HL-60 (cell line): ENCODE results near the gene ZNF426.

Source experiments
- DNase-seq, 2 experiments: peaks; one replicate each; pipeline ENCODE4 v3.0.0-alpha.2; 2010 to 2020; ENCODE audit warnings: low read depth in 1 of 2, low spot score in 1 of 2
- H3K27ac ChIP-seq: fragments of 250-450 bp; sonication (Bioruptor Pico); replicated peaks from 2 replicates; pipeline ENCODE4 v1.5.1; 2020; ENCODE audit warnings: mild to moderate bottlenecking, moderate library complexity
- H3K27me3 ChIP-seq: fragments of 250-450 bp; sonication (Bioruptor Pico); 2 replicates; pipeline ENCODE4 v1.5.1; 2021; ENCODE audit warnings: mild to moderate bottlenecking, moderate library complexity; ENCODE audit not compliant: insufficient read depth, poor library complexity, severe bottlenecking
- H3K4me3 ChIP-seq: replicated peaks from 2 replicates; pipeline ENCODE4 v1.5.1; 2011; ENCODE audit warnings: mild to moderate bottlenecking, control low read depth, low read length; ENCODE audit not compliant: insufficient read depth
- CTCF ChIP-seq: IDR thresholded peaks from one replicate; pipeline ENCODE4 v1.5.1; 2011; ENCODE audit warnings: low read length, control low read depth, inconsistent platforms; ENCODE audit not compliant: insufficient read depth
- GABPA ChIP-seq: IDR thresholded peaks from 2 replicates; pipeline ENCODE4 v1.6.1; 2012; ENCODE audit warnings: low read depth
- POLR2AphosphoS5 ChIP-seq: IDR thresholded peaks from 2 replicates; pipeline ENCODE4 v1.6.1; 2012; ENCODE audit warnings: low read depth
- REST ChIP-seq: IDR thresholded peaks from 2 replicates; pipeline ENCODE4 v1.6.1; 2012; ENCODE audit warnings: low read depth; ENCODE audit not compliant: insufficient replicate concordance
- SPI1 ChIP-seq: IDR thresholded peaks from 2 replicates; pipeline ENCODE4 v1.6.1; 2012; ENCODE audit warnings: low read depth, mild to moderate bottlenecking, borderline replicate concordance

ZNF426 gene

GRCh38 chr19:9523885-9524474, 14.5 kb downstream of the ZNF426 start:
- TF ChIP-seq REST = no peak
- Histone ChIP-seq H3K27me3 (no peaks in the 10 kb centered on the region), H3K4me3 (no peak overlapping the region), H3K27ac (no peak overlapping the region)
- DNase-seq = no peak

GRCh38 chr19:9507285-9507684, 31.2 kb downstream of the ZNF426 start:
- Histone ChIP-seq H3K27ac (no peak overlapping the region), H3K27me3 (no peaks in the 10 kb centered on the region), H3K4me3 (no peak overlapping the region)
- no peak for DNase-seq
- TF ChIP-seq REST (no peak), SPI1 (no peak), POLR2AphosphoS5 (no peak), CTCF (no peak), GABPA (no peak)

GRCh38 chr19:9500796-9501195, 37.6 kb downstream of the ZNF426 start:
- no peak for DNase-seq
- H3K27me3 ChIP-seq = no peaks in the 10 kb centered on the region
- no peak overlapping the region for H3K4me3 ChIP-seq
- TF ChIP-seq SPI1 = no peak
- no peak for TF ChIP-seq POLR2AphosphoS5
- no peak for TF ChIP-seq REST
- TF ChIP-seq GABPA = no peak
- no peak for TF ChIP-seq CTCF
- no peak overlapping the region for H3K27ac ChIP-seq
